HG03175 (cell line): ENCODE data around the gene PLCD3.

Source experiments
- ATAC-seq: cut with Tn5 transposase; IDR thresholded peaks from one replicate; pipeline ENCODE4 v1.9.1; 2021; ENCODE audit warnings: mild to moderate bottlenecking, moderate library complexity; ENCODE audit not compliant: unreplicated experiment

Gene PLCD3, protein sequence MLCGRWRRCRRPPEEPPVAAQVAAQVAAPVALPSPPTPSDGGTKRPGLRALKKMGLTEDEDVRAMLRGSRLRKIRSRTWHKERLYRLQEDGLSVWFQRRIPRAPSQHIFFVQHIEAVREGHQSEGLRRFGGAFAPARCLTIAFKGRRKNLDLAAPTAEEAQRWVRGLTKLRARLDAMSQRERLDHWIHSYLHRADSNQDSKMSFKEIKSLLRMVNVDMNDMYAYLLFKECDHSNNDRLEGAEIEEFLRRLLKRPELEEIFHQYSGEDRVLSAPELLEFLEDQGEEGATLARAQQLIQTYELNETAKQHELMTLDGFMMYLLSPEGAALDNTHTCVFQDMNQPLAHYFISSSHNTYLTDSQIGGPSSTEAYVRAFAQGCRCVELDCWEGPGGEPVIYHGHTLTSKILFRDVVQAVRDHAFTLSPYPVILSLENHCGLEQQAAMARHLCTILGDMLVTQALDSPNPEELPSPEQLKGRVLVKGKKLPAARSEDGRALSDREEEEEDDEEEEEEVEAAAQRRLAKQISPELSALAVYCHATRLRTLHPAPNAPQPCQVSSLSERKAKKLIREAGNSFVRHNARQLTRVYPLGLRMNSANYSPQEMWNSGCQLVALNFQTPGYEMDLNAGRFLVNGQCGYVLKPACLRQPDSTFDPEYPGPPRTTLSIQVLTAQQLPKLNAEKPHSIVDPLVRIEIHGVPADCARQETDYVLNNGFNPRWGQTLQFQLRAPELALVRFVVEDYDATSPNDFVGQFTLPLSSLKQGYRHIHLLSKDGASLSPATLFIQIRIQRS

DNA sequence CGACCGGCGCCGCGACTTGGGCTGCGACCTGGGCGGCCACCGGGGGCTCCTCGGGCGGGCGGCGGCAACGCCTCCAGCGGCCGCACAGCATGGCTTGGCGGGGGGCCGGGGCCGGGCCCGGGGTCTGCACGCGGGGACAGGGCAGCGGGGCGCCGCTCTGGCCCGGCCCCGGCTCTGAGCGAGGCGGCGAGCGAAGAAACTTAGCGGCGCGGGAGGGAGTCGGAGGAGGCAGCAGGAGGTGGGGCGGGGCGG lies at the start of gene PLCD3:
Gene PLCD3, minus strand, starts transcription at position 196 of the 252 bp plus-strand sequence. Its CDS starts 105 bp downstream, at position 91.
- no peak for ATAC-seq

DNA sequence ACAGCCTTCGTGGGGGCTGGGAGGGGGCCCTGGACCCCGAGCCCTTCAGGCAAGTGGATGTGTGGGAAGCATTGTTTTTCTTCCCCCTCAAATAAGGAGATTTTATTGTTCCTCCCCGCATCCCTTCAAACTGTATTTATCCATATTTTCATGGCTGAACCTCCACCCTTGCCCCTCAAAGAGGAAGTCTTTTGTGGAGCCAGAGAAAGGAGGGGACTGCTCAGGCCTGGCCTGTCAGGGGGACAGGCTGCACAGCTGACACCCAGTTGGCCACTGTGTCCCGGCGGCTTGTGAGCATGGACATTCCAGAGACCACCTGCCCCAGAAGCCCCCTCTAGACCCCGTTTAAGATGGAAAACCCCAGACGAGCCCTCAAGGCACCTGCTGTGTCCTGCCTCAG lies 45.2 kb upstream of the PLCD3 start:
- no peak for ATAC-seq

DNA sequence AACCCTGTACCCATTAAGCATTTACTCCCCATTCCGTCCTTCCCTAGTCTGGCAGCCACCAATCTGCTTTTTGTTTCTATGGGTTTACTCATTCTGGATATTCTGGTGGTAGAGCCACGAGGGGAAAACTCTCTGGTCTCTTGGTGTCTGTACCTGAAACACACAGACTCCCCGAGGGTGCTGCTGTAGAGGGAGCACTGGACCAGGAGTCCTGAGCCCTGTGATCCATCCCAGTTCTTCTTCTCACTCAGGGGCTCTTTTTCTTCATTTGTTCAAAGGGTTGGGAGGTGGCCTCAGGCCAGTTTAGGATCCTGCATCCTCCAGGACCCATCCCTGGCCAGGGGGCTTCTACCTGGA lies 43.4 kb upstream of the PLCD3 start:
- ATAC-seq: no peak

DNA sequence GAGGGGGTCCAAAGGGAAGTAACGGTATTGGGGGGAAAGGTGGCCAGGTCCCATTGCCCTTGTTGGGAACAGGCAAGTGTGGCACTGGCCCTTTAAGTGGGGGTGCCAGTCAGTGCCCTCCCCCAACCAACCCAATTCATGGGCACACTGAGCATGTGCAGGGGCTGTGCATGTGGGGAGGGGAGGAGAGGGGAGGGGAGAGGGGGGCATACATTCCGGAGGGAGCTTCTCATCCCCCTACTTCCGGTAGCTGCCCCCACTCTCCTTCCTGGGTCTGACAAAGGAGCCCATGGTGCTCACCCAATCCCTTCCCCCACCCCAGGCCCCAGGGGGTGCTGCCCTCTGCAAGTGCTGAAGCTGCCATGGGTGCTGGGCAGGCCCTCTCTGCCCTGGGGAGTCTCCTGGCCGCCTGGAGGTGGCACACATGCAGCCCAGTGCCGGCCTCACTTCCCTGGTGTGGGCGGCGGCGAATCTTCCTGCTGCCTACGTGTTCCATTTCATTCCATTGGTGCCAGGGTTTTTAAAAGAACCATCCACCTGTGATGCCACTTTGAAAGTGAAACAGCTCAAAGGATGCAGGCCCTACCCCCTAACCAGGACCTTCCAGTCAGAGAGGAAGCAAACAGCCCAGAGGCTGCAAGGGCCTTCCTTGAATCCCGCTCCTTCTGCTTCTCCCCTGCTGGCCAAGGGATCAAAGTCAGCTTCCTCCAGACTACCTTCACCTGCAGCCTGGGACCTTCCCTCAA lies 40.4 kb upstream of the PLCD3 start:
- no peak for ATAC-seq

DNA sequence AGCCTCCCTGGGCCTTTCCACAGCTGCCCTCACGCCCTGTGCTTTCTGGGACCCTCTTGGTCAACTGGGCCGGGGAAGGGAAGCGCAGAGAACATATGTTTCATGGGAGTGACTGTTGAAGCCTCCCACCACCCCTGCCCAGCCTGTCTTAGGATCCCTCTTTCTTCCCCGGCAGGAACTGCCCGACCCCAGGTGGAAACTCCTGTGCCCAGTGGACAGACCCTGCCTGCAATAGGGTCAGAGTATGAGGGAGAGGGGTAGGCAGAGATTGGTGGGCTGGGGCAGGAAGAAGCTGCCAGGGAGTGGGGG lies 39.9 kb upstream of the PLCD3 start:
- ATAC-seq: no peak

DNA sequence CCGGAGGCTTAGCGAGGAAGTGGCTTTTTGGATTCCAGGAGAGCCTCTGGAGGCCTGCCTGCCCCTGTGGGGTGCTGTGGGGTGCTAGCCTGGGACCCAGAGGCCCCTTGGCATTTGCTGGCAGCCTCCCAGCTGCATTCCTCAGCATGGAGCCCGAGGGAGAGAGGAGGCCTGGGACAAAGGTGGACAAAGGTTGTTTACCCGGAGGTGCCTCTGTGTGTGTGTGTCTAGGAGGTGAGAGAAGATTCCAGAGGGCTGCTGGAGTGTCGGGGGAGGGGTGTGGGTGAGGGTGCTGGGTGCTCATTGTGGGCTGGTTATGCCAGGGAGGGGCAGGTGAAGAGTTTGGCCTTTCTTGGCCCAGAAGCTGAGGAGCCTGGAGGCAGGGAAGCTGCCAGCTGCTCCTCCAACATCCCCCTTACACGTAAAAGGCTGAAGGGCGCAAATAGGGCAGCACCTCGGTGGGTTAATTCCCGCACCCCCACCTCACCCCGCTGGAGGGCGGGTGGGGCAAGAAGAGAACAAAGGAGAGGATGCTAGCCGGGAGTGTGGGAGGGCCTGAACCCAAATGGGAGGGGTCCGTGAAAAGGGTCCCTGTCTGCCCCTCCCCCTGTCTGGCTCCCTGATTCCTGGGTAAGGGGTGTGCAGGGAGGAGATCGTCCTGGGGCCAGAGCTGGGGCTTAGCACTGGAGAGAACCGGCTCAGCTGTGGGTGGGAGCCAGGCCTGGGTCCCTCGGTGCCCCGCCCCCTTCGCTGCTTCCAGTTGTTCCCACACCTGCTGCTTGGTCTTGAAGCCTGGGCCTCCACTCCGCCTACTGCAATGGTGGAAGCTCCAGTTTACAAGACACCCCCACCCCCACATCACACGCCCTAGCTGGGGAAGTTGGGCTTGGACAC lies 39.3 kb upstream of the PLCD3 start:
- no peak for ATAC-seq

DNA sequence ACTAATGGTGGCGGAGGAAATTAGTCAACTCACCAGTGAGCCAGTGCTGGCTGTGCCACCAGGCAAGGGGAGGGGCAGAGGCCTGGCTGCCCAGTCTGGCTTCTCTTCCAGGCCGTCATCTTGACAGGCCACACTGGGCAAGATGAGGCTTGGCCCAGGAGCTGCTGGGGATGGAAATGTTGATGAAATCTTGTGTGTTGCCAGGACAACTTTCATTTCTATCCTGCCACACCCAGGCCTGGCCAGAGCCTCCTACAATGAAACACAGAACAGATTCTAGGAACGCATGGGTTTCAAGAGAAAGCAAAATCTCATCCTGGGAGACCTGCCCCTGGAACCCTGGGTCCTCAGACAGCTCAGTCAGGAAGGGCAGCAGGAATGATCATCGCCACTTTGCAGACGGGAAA lies 38.6 kb upstream of the PLCD3 start:
- no peak for ATAC-seq

DNA sequence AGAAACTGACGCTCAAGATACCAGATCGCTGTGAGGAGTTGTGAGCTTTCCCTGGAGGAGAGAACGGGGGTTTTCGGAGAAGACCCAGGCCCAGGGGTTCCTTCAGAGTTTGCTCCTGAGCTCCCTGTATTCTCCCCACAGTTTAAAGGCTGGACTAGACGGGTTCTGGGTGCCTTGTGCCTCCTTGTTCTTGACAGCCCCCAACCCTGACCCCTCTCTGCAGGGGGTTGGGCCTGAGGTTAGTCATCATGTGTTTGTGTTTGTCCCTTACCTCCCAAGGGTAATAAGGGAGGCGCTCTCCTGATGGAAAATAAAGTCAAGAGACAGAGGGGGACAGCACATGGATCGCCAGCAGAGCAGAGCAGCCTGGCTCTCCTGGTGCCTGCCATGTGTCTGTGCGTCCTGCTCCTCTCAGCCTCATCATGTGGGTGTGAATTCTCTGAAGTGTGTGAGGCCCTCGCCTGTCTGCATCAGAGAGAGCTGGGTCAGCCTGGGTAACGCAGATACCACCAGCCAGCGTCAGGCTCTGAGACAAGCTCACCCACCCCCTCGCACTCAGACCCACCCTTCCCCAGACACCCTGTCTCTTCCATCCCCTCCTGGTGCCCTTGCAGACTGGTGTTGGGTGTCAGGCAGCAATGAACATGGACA lies 38.1 kb upstream of the PLCD3 start:
- no peak for ATAC-seq

DNA sequence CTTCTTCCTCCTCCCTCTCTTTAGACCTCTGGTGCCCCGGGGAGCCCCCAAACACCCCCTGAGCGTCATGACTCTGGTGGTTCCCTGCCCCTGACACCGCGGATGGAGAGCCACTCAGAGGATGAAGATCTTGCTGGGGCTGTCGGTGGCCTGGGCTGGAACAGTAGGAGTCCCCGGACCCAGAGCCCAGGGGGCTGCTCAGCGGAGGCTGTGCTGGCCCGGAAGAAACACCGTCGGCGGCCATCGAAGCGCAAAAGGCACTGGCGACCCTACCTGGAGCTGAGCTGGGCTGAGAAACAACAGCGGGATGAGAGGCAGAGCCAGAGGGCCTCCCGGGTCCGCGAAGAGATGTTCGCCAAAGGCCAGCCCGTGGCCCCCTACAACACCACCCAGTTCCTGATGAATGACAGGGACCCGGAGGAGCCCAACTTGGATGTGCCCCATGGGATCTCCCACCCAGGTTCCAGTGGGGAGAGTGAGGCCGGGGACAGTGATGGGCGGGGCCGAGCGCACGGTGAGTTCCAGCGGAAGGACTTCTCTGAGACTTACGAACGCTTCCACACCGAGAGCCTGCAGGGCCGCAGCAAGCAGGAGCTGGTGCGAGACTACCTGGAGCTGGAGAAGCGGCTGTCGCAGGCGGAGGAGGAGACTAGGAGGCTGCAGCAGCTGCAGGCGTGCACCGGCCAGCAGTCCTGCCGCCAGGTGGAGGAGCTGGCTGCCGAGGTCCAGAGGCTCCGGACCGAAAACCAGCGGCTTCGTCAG lies 36.9 kb upstream of the PLCD3 start:
- no peak for ATAC-seq

DNA sequence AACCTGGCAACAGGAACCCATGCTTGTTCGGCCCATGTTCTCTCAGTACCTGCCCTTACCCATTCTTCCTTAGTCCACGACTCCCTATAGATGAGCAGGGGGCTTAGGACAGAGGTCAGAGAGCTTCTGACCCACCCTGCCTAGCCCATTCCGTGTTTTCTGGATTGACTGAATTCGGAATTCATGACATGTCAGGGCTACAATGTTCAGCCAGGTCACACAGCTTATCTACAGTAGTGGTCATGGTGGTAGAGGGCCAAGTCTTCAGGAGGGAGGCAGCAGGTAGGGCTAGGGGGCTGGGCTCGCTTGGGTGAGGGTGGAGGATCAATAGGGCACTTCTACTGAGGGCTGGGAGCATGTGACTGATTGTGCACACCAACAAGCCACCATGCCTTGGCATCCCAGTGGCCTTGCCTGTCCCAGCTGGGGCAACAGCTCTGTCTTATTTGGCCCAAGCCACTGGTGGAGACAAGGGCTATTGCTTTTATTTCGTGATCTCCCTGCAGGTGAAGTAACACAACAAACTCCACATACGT lies 32.5 kb upstream of the PLCD3 start:
- no peak for ATAC-seq

DNA sequence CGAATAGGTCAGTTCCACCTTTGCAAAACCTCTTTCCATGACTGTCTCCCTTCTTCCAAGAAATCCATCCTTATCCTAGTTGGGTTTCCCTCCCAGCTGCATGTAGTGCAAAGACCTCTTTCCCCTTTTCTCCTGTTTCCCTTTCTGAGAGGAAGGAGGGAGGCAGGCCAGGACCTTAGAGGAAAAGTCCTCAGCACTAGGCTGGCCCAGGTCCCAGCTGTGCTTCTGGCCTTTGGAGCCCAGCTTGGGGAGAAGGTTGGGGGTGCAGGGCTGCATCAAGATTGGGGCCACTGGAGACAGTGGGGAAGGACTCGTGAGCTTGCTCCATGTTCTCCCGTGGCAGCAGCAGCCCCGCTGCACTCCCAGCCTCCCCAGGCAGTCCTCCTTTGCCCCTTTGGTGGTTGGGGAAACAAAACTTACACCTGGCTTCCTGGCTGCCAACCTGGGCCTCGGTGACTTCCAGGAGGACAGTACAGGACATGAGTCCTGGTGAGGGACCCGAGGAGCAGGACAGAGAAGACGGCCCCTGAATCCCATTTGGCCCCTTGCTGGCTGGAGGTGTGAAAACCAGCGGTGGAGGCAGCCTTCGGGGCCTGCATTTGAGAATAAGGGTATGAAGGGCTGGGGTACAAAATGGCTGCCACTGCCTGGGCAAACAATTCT lies 29.8 kb upstream of the PLCD3 start:
- no peak for ATAC-seq

DNA sequence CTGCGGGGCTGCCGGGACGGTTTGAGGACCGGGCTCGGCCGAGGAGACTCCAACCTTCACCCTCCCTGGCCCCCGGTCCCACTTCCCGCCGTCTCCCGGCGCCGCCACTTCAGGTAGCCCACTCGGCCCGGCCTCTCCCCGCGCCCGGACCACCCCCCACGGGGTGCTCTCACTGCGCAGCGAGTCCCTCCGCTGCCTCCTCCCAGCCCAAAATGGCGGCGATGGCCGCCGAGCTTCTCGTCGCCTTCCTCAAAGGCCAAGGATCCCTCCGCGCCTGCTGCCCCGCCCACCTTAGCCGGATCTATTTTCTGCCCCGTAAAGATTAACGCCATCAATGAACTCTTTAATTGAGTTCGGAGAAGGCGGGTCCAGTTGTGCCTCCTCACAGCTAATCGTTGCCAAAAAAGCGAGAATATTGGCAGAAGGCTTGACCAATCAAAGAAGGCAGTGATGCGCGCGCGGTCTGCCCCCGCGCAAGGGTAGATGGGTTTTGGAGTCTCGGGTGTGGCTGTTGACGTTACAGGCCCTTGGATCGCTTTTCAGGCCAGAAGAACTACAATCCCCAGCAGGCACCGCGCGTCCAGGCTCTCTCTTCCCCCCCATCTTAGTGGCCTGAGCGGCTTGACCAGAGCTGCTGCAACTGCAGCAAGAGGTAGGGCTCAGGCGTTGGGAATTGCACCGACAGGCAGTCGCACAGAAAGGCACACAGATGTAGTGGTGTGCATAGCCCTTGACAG lies 29.1 kb upstream of the PLCD3 start, which contains the start of gene HEXIM2:
Gene HEXIM2, plus strand, starts transcription at position 588 of the 737 bp plus-strand sequence. CDS start 919 bp downstream, outside the sequence.
- ATAC-seq: peak; percentile 95

DNA sequence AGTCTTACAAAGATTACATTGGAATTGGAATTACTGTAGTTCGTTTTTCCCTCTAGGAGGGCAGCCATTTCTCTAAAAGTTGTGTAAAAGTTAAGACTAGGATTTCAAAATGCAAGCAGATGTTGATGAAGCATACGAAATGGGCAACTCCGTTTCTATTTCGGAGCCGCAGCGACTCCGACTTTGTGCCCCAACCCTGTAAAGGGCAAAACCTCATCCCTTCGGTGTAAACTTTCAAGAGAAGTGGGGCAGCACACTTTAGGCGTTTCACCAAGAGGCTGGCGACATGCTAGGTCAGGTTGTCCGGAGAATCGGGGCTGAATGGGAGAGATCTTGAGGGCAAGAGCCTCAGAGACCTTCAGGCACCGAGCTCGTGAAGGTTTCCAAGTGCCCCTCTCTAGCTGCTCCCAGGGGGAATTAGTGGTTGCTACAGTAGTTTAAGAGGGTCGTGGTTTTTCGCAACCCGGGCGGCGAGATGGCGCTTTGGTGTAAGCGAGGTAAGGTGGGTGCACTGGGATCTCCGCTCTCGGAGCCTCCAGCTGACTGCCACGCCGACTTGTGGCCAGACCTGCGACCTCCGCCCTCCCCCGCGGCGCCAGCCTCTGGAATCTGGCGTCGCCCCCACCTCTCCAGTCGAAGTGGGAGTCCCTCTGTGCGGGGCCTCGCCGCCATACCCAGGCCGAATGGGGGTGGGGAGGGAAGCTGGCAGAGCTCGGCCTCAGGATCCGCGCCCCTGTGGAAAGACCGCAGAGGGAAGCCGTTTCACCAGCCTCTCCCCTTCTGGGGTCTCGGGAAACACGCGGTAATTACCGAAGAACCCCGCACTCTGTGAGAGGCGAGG lies 28.4 kb upstream of the PLCD3 start:
- peak; percentile 8 for ATAC-seq

DNA sequence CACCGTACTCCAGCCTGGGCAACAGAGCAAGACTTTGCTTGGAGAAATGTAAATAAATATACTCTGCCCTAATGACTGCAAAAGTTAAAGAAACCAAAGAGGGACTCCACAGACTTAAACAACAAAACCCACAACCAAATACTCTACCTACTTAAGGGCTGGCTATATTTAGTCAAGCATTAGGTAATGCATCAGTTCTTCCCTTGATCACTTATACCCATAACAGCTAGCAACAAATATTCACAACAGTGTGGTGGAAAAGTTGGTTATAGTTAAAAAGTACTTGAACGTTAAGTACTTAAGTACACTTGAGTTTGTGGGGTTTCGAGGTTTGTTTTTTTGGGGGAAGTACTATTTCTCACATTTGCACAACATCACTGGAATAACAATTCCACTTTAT lies 23.9 kb upstream of the PLCD3 start:
- ATAC-seq: no peak

DNA sequence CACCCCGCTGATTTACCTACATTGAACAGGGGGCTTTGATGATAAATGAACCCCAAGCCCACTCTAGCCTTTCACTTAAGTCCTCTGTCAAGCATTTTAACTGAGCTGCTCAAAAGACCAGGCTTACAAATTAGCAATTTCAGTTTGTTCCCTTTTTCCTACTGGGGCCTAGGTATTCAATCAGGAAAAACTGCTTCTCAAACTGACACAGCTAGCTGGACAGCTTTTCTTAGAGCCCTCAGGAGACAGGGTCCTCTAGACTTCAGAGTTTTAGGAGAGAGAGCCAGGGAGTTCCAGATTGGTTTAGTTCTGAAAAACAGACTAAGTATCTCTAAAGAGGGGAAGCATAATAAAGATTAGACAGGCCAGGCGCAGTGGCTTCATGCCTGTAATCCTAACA lies 23.2 kb upstream of the PLCD3 start:
- ATAC-seq: no peak

DNA sequence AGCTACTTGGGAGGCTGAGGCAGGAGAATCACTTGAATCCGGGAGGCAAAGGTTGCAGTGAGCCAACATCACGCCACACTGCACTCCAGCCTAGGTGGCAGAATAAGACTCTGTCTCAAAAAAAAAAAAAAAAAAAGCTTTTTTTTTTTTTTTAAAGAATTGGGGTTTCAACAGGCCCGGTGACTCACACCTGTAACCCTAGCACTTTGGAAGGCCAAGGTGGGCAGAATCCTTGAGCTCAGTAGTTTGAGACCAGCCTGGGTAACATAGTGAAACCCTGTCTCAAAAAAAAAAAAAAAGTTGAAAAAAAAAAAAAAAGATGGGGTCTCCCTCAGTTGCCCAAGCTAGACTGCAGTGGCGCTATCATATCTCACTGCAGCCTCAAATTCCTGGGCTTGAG lies 22.7 kb upstream of the PLCD3 start:
- no peak for ATAC-seq
